ENCODE measurements around the gene FHIT.

DNA sequence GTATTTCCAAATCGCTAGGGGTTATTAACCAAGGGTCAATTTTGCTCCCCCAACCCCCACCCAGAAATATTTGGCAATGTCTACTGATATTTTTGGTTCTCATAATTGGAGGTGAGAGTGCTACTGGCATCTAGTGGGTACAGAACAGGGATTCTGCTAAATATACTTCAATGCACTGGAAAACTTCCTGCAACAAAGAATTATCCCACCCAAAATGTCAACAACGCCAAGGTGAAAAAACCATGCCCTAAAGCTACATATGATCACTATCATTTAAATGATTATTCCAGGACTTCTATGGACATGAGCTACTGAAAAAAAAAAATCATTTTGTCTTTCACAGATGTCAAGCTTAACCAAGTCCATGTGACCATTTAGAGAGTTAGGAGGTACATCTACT lies 867.9 kb downstream of the FHIT start:
- TF ChIP-seq, protein P1, sequence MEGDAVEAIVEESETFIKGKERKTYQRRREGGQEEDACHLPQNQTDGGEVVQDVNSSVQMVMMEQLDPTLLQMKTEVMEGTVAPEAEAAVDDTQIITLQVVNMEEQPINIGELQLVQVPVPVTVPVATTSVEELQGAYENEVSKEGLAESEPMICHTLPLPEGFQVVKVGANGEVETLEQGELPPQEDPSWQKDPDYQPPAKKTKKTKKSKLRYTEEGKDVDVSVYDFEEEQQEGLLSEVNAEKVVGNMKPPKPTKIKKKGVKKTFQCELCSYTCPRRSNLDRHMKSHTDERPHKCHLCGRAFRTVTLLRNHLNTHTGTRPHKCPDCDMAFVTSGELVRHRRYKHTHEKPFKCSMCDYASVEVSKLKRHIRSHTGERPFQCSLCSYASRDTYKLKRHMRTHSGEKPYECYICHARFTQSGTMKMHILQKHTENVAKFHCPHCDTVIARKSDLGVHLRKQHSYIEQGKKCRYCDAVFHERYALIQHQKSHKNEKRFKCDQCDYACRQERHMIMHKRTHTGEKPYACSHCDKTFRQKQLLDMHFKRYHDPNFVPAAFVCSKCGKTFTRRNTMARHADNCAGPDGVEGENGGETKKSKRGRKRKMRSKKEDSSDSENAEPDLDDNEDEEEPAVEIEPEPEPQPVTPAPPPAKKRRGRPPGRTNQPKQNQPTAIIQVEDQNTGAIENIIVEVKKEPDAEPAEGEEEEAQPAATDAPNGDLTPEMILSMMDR (IDR thresholded peaks at IDR 0.05; ENCODE audit: low read depth, low read length) = no peak
- no peak for TF ChIP-seq EZH2phosphoT487 (IDR thresholded peaks at IDR 0.05; ENCODE audit: low read depth)
